Mucosa of stomach (tissue), 1 donor: ENCODE measurements around the gene VN1R5.
"Not testable (repeated sequence)": the region's sequence is repeated elsewhere in the genome, so short reads cannot be mapped to it uniquely, and the experiment has no call there.

Experiments used
- H3K27me3 ChIP-seq: one replicate; pipeline ENCODE4 v1.7.0; 2013; ENCODE audit warnings: mild to moderate bottlenecking, low read length; ENCODE audit not compliant: control insufficient read depth, insufficient read depth
- H3K36me3 ChIP-seq: one replicate; pipeline ENCODE4 v1.7.0; 2013; ENCODE audit warnings: low read length; ENCODE audit not compliant: control insufficient read depth, insufficient read depth
- H3K4me1 ChIP-seq: one replicate; pipeline ENCODE4 v1.7.0; 2013; ENCODE audit warnings: mild to moderate bottlenecking, low read length; ENCODE audit not compliant: control insufficient read depth, insufficient read depth
- H3K4me3 ChIP-seq: one replicate; pipeline ENCODE4 v1.7.0; 2013; ENCODE audit warnings: low read length
- H3K9ac ChIP-seq: one replicate; pipeline ENCODE4 v1.7.0; 2013; ENCODE audit warnings: mild to moderate bottlenecking, low read length, moderate library complexity
- H3K9me3 ChIP-seq: one replicate; pipeline ENCODE4 v1.7.0; 2013; ENCODE audit warnings: mild to moderate bottlenecking, low read length, moderate library complexity; ENCODE audit not compliant: control insufficient read depth
- donor health status: Pancreatic carcinoma.

Gene VN1R5

GRCh38 chr1:247281001-247281574 lies 25.2 kb downstream of the VN1R5 start:
- Histone ChIP-seq H3K9me3 (no peaks in the 10 kb centered on the region), H3K4me1 (no peaks in the 10 kb centered on the region), H3K9ac (no peak overlapping the region), H3K36me3 (no peaks in the 10 kb centered on the region), H3K27me3 (no peaks in the 10 kb centered on the region), H3K4me3 (no peak overlapping the region)

GRCh38 chr1:247286134-247286670 lies 30.3 kb downstream of the VN1R5 start:
- H3K4me1 ChIP-seq: no peaks in the 10 kb centered on the region
- no peak overlapping the region for H3K4me3 ChIP-seq
- H3K9ac ChIP-seq: no peak overlapping the region
- H3K9me3 ChIP-seq: no peaks in the 10 kb centered on the region
- H3K27me3 ChIP-seq: no peaks in the 10 kb centered on the region
- H3K36me3 ChIP-seq: no peaks in the 10 kb centered on the region

GRCh38 chr1:247287460-247287859 lies 31.6 kb downstream of the VN1R5 start:
- H3K9me3 ChIP-seq: no peaks in the 10 kb centered on the region
- H3K4me3 ChIP-seq: no peak overlapping the region
- H3K27me3 ChIP-seq: no peaks in the 10 kb centered on the region
- no peak overlapping the region for H3K9ac ChIP-seq
- no peaks in the 10 kb centered on the region for H3K36me3 ChIP-seq
- H3K4me1 ChIP-seq: no peaks in the 10 kb centered on the region

GRCh38 chr1:247288341-247288740 lies 32.5 kb downstream of the VN1R5 start:
- H3K36me3 ChIP-seq: no peaks in the 10 kb centered on the region
- H3K9me3 ChIP-seq: no peaks in the 10 kb centered on the region
- H3K4me3 ChIP-seq: no peak overlapping the region
- H3K4me1 ChIP-seq: no peaks in the 10 kb centered on the region
- H3K27me3 ChIP-seq: no peaks in the 10 kb centered on the region
- H3K9ac ChIP-seq: no peak overlapping the region

GRCh38 chr1:247289274-247289892 lies 33.5 kb downstream of the VN1R5 start:
- H3K9ac ChIP-seq, H3K9me3 ChIP-seq, H3K27me3 ChIP-seq, H3K4me1 ChIP-seq, H3K36me3 ChIP-seq, H3K4me3 ChIP-seq: not testable (repeated sequence)

- H3K27me3 ChIP-seq: no peaks in the 10 kb centered on the region
- no peak overlapping the region for H3K9ac ChIP-seq
- no peak overlapping the region for H3K4me3 ChIP-seq
- H3K36me3 ChIP-seq: no peaks in the 10 kb centered on the region
- H3K9me3 ChIP-seq: no peaks in the 10 kb centered on the region
- H3K4me1 ChIP-seq: no peaks in the 10 kb centered on the region
These were observed 34.7 kb downstream of the VN1R5 start for GRCh38 chr1:247290576-247290975.

DNA sequence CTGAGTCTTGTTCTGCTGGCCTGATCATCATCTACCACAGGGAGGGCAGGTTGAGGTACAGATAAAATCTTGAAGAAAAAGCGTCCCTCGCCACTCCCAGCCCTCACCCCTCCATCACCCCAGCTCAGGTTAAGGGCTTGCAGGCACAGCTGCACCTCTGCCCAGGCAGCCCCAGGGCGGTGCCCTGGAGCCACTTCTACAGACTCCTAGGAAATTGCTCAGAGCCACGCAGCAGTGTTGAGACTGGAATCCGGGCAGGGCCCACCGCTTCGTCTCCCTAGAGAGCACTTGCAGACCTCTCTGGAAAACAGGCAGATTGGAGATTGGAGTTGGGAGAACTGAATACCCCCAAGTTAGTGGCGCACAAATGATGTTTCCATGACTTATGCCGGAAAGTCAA lies 35.3 kb downstream of the VN1R5 start:
- Histone ChIP-seq H3K9me3 (no peaks in the 10 kb centered on the region), H3K36me3 (no peaks in the 10 kb centered on the region), H3K27me3 (no peaks in the 10 kb centered on the region), H3K4me1 (no peaks in the 10 kb centered on the region), H3K4me3 (no peak overlapping the region), H3K9ac (no peak overlapping the region)

DNA sequence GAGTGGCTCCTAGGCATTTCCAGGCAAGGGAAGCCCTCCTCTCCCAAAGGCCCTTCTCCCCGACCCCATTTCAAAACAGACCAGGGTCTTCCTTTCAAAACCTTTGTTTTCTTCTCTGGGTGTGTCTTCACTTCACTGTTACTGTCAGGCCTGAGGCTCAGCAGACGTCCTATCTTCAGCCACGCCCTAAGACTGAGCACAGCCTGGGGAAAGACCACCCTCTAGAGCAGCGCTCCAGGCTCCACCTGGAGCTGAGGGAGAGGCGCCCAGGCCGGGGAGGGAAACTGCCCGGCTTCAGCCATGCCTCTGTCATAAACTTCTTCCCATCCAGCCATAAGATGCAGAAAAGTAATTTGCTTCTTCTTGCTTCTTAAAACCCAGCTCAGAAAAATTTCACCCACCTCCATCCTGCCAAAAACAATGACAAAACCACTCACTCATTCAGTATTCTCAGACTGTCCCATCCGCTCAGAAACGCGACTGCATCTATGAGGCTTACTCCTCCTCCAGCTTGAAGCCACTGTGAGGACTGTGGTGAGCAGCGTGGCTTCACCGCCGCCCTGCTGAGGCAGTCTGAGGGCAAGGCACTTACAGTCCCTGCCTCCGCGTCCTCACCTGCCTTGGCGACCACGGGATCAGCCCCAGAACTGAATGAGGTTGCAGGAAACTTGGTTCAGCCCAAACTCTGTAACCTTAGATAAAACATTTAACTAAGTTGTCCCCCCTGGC lies 36.1 kb downstream of the VN1R5 start:
- Histone ChIP-seq H3K4me3 (no peak overlapping the region), H3K4me1 (no peaks in the 10 kb centered on the region), H3K9ac (no peak overlapping the region), H3K36me3 (no peaks in the 10 kb centered on the region), H3K9me3 (no peaks in the 10 kb centered on the region), H3K27me3 (no peaks in the 10 kb centered on the region)

DNA sequence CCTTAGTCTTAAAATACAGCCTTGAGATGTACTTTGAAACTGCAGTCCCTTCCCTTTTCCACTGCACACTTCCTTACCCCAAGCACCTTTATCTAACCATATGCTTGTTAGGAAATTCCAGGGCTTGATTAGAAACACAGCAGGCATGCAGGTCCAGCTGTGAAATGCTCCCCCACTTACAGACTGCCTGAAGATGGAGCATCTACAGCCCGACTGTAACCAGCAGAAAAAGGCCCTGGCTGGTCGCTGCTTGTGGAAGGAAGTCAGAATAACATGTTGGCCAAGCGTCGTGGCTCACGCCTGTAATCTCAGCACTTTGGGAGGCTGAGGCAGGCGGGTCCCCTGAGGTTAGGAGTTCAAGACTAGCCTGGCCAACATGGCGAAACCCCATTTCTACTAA lies 37.2 kb downstream of the VN1R5 start:
- H3K9ac ChIP-seq: no peak overlapping the region
- no peaks in the 10 kb centered on the region for H3K27me3 ChIP-seq
- H3K9me3 ChIP-seq: no peaks in the 10 kb centered on the region
- no peaks in the 10 kb centered on the region for H3K4me1 ChIP-seq
- no peak overlapping the region for H3K4me3 ChIP-seq
- H3K36me3 ChIP-seq: no peaks in the 10 kb centered on the region

DNA sequence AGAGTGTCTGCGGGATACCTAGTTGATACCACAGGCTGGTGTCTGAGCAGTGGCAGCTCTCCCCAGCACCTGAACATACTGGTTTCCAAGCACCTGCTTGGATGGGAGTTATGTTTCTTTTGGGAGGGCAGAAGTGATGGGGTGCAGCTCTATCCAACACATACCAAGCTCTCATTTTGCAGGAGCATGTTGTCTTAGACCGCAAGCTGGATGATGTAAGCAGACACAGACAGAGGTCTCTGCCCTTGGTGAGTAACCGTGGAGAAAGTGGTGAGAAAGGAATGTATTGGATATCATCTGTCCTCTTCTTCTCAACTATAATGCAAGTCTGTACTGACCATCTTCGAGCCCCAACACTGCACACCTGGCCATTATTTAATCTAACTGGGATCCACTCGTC lies 38.4 kb downstream of the VN1R5 start:
- Histone ChIP-seq H3K9me3 (no peaks in the 10 kb centered on the region), H3K9ac (no peak overlapping the region), H3K4me1 (no peaks in the 10 kb centered on the region), H3K36me3 (no peaks in the 10 kb centered on the region), H3K4me3 (no peak overlapping the region), H3K27me3 (no peaks in the 10 kb centered on the region)

DNA sequence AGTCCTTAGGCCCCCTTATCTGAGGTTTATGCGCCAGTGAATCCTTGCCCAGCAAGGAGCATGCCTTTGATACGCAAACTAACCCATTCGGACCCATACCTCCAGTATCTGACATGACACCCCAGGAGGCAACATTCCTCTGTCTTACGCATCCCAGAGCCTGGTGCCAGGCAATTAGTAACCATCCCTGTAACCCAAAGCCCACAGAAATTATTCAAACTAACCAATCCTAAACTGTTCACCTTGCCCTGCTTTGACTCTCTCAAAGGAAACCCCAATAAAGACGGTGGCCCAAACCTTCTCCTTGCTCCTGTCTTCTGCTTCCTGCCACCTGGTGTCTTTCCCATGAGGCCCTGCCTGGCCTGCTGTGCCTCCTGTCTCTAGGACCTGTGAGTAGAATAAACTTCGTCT lies 39.4 kb downstream of the VN1R5 start:
- H3K4me1 ChIP-seq: no peaks in the 10 kb centered on the region
- H3K27me3 ChIP-seq: no peaks in the 10 kb centered on the region
- no peak overlapping the region for H3K9ac ChIP-seq
- H3K36me3 ChIP-seq: no peaks in the 10 kb centered on the region
- no peaks in the 10 kb centered on the region for H3K9me3 ChIP-seq
- H3K4me3 ChIP-seq: no peak overlapping the region

- no peak overlapping the region for H3K9ac ChIP-seq
- H3K4me3 ChIP-seq: no peak overlapping the region
- no peaks in the 10 kb centered on the region for H3K27me3 ChIP-seq
- H3K4me1 ChIP-seq: no peaks in the 10 kb centered on the region
- H3K9me3 ChIP-seq: no peaks in the 10 kb centered on the region
- no peaks in the 10 kb centered on the region for H3K36me3 ChIP-seq
These were observed 39.9 kb downstream of the VN1R5 start for GRCh38 chr1:247295746-247296145.
